Activated naive CD8-positive, alpha-beta T cell (primary cell): ENCODE data around the gene CA10.

ENCODE experiments used
- H3K27ac Mint-ChIP-seq: one replicate; pipeline ENCODE4 v1.8.0; 2021; ENCODE audit warnings: mixed read lengths
- H3K27me3 Mint-ChIP-seq: one replicate; pipeline ENCODE4 v1.8.0; 2021; ENCODE audit warnings: mixed read lengths
- H3K36me3 Mint-ChIP-seq: one replicate; pipeline ENCODE4 v1.8.0; 2021; ENCODE audit warnings: mixed read lengths
- H3K4me1 Mint-ChIP-seq: one replicate; pipeline ENCODE4 v1.8.0; 2021; ENCODE audit warnings: low read depth, mixed read lengths
- H3K4me3 Mint-ChIP-seq: one replicate; pipeline ENCODE4 v1.8.0; 2021; ENCODE audit warnings: mild to moderate bottlenecking, mixed read lengths
- H3K9me3 Mint-ChIP-seq: one replicate; pipeline ENCODE4 v1.8.0; 2021; ENCODE audit warnings: low read depth, mixed read lengths

Gene CA10

DNA sequence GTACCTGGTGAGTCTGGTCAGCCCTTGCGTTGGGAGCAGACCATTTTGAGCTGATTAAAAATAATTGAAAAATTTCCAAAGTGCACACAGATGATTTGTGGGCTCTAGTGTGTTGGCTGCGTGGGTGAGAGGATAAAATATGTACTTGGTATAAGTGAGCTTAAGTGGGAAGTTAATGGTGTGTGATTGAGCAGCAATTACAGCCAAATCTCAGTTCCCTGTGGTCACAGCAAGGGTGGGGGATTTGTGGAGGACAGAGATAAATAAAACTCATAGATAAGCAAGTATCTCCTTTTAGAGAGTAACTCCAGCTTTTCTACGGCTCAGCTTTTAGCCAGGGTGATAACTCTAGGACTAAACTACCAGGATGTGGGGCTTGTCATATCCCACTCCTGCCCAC, 507.7 kb downstream of the CA10 start:
- no peaks in the 10 kb centered on the region for H3K9me3 Mint-ChIP-seq

DNA sequence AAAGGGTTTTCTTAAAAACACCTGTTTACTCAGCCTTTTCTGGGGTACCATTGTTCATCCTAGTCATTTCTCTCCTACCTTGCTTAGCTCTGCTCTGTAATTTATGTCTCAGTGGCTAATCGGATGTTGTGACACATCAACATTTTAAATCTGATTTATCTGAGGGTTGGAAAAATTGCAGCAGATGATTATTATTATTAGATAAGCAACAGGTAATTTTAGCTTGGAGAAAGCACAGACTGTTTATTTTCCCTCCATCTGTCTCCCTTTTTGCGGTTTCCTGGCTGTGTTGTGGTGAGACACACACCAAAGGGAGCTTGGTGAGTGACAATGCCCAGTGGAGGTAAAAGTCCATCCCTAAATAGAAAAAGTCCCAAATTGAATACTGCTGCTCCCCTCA, 508.3 kb downstream of the CA10 start:
- H3K4me3 Mint-ChIP-seq = no peak overlapping the region
- H3K27me3 Mint-ChIP-seq = peaks cover 8% of the 10 kb centered on the region
- H3K36me3 Mint-ChIP-seq = no peaks in the 10 kb centered on the region
- no peaks in the 10 kb centered on the region for H3K9me3 Mint-ChIP-seq
- H3K27ac Mint-ChIP-seq = no peak overlapping the region
- no peaks in the 10 kb centered on the region for H3K4me1 Mint-ChIP-seq

More for the DNA sequence above, 507.7 kb downstream of the CA10 start:
- peaks cover 6% of the 10 kb centered on the region for H3K27me3 Mint-ChIP-seq
- no peak overlapping the region for H3K4me3 Mint-ChIP-seq
- no peaks in the 10 kb centered on the region for H3K36me3 Mint-ChIP-seq
- no peak overlapping the region for H3K27ac Mint-ChIP-seq
- H3K4me1 Mint-ChIP-seq = no peaks in the 10 kb centered on the region

DNA sequence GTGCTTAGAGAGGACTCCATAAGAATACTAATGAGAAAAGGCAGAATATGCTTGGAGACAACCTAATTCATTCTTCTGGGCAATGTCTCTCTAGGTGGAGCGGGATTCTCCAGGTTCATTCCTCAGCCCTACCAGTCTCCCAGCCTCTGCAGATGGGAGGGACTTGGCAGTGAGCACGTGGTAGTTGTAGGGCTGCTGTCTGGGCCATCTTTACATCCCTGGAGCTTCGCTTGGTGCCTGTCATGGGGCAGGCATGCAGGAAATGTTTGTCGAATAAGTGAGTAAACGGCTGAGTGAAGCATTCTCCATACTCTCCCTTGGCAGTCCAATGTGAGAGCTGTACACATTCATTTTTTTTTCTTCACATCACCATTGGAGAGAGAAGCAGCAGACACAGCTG, 510.7 kb downstream of the CA10 start:
- Mint-ChIP-seq H3K36me3 (no peaks in the 10 kb centered on the region), H3K4me1 (no peaks in the 10 kb centered on the region), H3K27ac (no peak overlapping the region), H3K27me3 (peaks cover 15% of the 10 kb centered on the region), H3K4me3 (no peak overlapping the region), H3K9me3 (no peaks in the 10 kb centered on the region)

DNA sequence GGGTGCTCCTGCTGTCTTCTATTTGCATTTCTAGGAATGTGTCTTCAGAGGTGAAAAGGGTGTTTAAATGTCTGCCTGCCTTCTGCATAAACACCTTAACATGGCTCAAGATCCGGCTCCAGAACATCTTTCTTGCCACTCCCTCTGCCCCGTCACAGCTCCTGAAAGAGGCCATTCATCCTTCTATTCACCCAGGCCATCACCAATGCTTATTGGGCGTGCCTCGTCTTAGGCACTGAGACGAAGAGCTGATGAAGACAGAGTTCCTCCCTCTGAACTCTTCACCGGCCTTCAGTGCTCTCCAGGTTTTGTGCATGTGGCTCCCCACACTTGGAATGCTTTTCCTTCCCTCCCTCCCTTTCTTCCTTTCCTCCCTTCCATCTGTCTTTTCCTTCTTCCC, 511.4 kb downstream of the CA10 start:
- Mint-ChIP-seq H3K36me3 (no peaks in the 10 kb centered on the region), H3K27ac (no peak overlapping the region), H3K27me3 (peaks cover 15% of the 10 kb centered on the region), H3K9me3 (no peaks in the 10 kb centered on the region), H3K4me3 (no peak overlapping the region), H3K4me1 (no peaks in the 10 kb centered on the region)

DNA sequence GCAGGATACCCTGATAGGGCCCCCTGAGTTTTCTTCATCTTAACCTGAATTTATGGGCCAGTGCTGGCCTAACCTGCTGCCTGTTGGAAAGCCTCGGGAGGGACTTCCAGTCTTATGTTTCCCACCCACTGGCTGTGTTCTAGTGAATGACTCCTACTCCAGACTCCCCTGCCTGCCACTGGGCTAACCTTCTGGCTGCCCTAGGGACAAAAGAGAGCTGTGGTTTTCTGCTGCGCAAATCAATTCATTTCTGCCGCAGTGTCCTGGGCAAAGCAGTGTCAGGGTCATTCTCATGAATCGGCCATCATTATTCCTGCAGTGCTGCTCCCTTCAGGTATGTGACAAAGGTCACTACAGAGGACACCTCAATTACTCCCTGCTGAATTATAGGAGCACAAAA, 512.0 kb downstream of the CA10 start:
- H3K27me3 Mint-ChIP-seq = peaks cover 15% of the 10 kb centered on the region
- H3K27ac Mint-ChIP-seq = no peak overlapping the region
- no peaks in the 10 kb centered on the region for H3K4me1 Mint-ChIP-seq
- no peak overlapping the region for H3K4me3 Mint-ChIP-seq
- no peaks in the 10 kb centered on the region for H3K9me3 Mint-ChIP-seq
- no peaks in the 10 kb centered on the region for H3K36me3 Mint-ChIP-seq

DNA sequence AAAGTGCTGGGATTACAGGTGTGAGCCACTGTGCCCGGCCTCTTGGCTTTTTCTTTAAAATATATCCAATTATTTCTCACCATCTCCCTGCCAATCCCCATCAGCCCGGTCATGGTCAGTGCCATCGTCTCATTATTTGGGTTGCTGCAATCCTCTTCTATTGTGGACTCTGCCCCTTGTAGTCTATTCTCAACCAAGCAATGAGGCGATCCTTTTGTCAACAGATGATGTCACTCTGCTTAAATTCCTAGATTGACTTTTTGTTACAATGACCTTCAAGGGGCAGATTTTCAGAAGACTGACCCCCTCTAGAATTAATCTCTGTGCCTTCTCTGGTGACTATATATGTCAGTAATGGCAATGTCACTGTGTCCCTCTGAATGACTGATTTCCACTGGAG, 513.5 kb downstream of the CA10 start:
- no peak overlapping the region for H3K4me3 Mint-ChIP-seq

DNA sequence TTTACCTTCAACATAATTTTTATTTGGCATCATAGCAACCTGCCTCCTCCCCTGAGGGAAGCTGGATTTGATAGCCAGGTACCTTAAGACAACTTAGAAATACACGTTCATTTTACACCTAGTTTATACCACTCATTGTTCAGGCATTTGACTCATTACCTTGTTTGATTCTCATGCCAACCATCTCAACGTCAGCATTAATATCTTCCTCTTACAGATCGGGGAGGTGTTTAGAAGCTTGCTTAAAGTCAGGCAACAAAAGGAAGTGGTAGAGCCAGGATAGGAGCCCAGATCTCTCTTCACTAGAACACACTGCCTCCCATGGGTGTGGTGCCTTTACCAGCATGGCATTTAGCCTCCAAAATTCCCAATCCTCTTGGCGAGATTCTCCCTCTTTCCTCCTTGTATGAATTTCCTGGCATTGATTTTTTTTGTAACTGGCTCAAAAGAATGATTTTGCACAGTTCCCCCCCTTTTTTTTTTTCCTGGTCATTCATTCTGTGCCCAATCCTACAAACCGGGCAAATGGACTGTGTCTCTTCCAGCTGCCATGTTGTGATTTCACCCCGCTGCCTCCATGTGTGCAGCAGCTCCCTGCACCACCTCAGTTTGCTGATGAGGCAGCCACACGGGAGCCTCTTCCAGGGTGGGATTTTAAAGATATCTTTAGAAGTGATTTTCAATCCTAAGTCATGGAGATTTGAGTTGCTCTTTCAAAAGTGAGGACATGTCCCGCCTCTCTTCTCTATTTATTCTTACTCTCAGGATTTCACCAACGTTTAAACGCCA, 514.6 kb downstream of the CA10 start:
- H3K27ac Mint-ChIP-seq = no peak overlapping the region
- no peaks in the 10 kb centered on the region for H3K4me1 Mint-ChIP-seq

More for the DNA sequence above, 513.5 kb downstream of the CA10 start:
- H3K9me3 Mint-ChIP-seq = no peaks in the 10 kb centered on the region
- H3K27ac Mint-ChIP-seq = no peak overlapping the region
- peaks cover 15% of the 10 kb centered on the region for H3K27me3 Mint-ChIP-seq
- no peaks in the 10 kb centered on the region for H3K36me3 Mint-ChIP-seq
- no peaks in the 10 kb centered on the region for H3K4me1 Mint-ChIP-seq

DNA sequence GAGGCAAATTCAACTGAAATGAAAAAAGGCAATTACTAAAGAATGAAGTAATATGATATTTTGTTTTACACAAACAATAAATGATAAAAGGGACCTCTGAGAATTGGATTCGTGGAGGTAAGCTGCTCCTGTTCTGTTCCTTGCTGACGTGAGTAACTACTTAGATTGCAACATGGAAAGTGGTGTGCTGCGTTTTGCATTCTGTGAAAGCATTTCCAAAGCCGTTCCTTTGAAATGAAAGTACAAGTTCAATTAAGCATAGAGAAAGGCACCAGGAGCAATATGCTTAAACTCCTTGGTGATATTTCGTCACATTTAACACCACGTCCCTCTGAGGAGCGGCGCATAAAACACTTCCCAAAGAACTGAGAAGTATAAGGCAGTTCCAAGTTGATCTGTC, 516.5 kb downstream of the CA10 start:
- no peak overlapping the region for H3K4me3 Mint-ChIP-seq
- H3K9me3 Mint-ChIP-seq = no peaks in the 10 kb centered on the region
- no peak overlapping the region for H3K27ac Mint-ChIP-seq
- H3K4me1 Mint-ChIP-seq = no peaks in the 10 kb centered on the region
- H3K27me3 Mint-ChIP-seq = peaks cover 13% of the 10 kb centered on the region
- H3K36me3 Mint-ChIP-seq = no peaks in the 10 kb centered on the region

More for the DNA sequence above, 514.6 kb downstream of the CA10 start:
- H3K4me3 Mint-ChIP-seq = no peak overlapping the region
- H3K27me3 Mint-ChIP-seq = peaks cover 15% of the 10 kb centered on the region
- H3K9me3 Mint-ChIP-seq = no peaks in the 10 kb centered on the region
- no peaks in the 10 kb centered on the region for H3K36me3 Mint-ChIP-seq

DNA sequence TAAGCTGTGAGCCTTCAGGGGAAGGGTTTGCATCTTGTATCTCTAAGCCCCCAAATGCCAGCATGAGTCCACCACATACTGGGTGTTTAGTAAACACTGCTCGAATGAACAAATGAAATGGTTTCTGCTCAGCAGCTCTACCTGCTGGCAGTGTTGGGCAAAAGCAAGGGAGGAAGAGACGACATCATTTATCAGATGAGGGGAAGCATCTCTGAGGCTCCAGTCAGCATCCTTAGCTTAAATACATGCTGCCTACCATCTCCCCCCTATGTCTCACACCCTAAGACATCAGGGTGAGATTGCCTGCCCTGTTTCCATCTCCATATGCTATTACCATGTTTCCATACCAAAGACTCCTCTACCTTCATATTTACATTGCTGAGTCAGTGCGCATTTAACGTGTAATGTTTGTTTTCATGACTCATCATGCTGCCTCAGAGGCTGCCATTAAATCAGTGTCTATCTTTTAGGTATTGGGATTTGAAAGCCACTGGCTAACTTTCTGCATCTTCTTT, 518.3 kb downstream of the CA10 start:
- Mint-ChIP-seq H3K27me3 (peaks cover 11% of the 10 kb centered on the region), H3K4me3 (no peak overlapping the region), H3K27ac (no peak overlapping the region), H3K9me3 (no peaks in the 10 kb centered on the region), H3K4me1 (no peaks in the 10 kb centered on the region), H3K36me3 (no peaks in the 10 kb centered on the region)

DNA sequence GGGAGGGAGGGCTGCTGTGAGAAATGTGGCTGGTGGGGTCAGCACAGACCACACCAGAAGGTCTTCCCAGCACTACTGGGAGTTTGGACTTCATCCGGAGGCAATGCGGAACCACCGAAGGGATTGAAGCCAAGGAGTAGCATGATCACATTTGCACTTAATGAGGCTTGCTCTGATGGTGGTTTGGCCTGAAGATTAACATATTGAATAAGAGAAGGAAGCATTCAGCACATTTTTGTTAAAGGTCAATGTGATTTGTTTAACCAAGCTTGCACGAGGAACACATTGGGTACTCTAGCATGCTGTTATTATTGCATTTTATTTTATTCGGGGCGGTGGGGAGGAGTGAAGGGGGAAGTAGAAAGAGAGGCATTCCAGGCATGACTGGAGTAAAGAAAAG, 519.5 kb downstream of the CA10 start:
- Mint-ChIP-seq H3K36me3 (no peaks in the 10 kb centered on the region), H3K4me3 (no peak overlapping the region), H3K27me3 (peaks cover 8% of the 10 kb centered on the region), H3K27ac (no peak overlapping the region), H3K4me1 (no peaks in the 10 kb centered on the region), H3K9me3 (no peaks in the 10 kb centered on the region)

DNA sequence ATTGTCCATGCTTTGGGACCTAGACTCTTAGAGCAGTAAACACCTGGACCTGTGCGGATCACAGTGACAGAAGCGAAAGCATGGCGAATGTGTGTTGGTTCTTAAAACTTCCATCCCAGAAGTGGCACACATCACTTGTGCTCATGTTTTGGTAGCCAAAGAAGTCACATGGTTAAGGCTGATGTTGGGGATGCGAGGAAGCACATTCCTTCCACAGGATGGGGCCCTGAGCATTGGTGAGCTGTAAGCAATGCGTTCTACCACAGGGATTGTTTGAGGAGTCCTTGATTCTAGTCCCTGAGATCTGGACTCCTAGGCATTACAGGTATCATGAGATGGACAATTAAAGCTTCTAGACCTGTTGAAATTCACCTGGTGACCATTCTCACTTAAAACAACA, 522.2 kb downstream of the CA10 start:
- Mint-ChIP-seq H3K27me3 (peaks cover 4% of the 10 kb centered on the region), H3K9me3 (no peaks in the 10 kb centered on the region), H3K27ac (no peak overlapping the region), H3K4me1 (no peaks in the 10 kb centered on the region), H3K4me3 (no peak overlapping the region), H3K36me3 (no peaks in the 10 kb centered on the region)

DNA sequence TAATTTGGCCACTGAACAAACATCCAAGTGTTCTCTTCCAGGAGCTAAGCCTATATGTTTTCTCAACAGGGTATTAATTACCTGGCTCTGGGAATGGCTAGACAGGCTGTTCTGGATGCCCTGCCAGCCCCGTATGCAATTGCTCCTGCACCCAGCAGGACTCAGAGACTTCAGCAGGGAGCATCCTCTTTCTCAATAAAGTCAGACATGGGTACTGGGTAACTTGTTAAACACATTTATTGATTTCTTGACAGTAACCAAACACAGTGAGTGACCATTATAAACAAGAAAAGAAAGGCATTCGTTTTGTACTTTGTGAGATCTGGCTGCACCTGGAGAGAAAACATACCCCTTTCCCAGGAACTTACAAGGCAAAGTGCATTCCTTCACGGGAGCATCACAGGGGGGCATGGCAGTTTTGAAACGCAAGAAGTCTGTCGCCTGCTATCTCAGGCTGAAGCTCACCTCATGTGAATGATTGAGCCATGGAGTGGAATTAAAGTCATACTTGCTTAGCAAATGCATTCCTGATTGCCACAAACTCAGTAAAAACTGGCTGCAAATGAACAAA, 528.3 kb downstream of the CA10 start:
- Mint-ChIP-seq H3K9me3 (no peaks in the 10 kb centered on the region), H3K36me3 (no peaks in the 10 kb centered on the region), H3K27me3 (peaks cover 2% of the 10 kb centered on the region), H3K4me1 (no peaks in the 10 kb centered on the region), H3K27ac (no peak overlapping the region), H3K4me3 (no peak overlapping the region)

DNA sequence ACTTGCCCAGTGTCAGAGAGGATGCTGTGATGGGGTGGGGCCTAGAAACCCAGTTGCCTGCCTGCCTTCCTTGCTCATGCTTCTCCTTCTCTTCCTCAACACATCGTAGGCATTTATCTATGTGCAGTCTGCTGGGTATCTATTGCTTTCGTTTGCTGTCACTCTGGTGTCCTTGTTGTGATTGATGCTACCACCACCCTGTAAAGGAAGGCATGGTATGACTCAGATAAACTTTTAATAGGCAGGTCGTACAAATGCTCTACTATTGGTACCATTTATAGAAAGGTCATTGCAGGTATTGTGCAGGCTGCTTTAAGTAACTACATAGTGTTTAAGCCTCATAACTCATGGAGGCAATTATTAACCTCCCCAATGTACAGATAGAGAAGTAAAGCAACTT, 529.3 kb downstream of the CA10 start:
- Mint-ChIP-seq H3K9me3 (no peaks in the 10 kb centered on the region), H3K4me1 (no peaks in the 10 kb centered on the region), H3K4me3 (no peak overlapping the region), H3K27me3 (peaks cover 2% of the 10 kb centered on the region), H3K27ac (no peak overlapping the region), H3K36me3 (no peaks in the 10 kb centered on the region)

DNA sequence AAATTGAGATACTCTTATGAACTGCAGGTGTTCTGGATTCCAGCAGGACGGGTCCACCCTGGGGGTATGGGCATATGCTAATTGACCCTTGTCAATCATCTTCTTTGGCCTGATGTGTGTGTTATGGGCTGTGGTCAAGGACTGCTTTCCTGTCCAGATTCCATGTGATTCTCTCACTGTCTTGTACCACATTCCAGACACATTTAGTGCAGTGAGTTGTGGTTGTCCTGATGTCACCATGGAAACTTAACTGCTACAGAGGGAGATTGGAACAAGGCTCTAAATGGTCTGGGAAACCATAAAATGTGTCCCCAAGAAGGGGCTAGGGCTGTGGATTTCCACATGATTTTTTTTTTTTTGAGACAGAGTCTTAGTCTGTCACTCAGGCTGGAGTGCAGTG, 530.7 kb downstream of the CA10 start:
- no peak overlapping the region for H3K27ac Mint-ChIP-seq

DNA sequence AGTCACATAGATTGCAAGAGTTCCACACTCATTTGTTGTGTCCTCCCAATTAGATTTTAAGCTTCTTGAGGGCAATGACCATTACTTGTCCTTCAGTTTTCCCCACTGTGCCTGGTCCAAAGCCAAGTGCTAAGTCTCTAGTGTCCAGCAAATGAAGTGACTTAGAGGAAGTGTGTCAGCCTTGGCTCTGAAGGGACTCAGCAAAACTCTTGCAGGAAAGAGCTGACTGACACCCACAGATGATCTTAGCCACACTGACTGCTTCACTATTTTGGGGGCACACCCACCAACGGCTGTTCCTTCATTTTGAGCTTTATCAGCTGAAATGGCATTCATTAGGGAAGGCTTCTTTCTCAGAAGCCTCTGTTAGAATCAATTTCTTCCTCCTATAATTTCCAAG, 540.0 kb downstream of the CA10 start:
- Mint-ChIP-seq H3K27me3 (peaks cover 14% of the 10 kb centered on the region), H3K36me3 (no peaks in the 10 kb centered on the region), H3K4me1 (no peaks in the 10 kb centered on the region), H3K27ac (no peak overlapping the region), H3K9me3 (no peaks in the 10 kb centered on the region), H3K4me3 (no peak overlapping the region)

More for the DNA sequence above, 530.7 kb downstream of the CA10 start:
- H3K4me3 Mint-ChIP-seq = no peak overlapping the region
- peaks cover 2% of the 10 kb centered on the region for H3K27me3 Mint-ChIP-seq
- no peaks in the 10 kb centered on the region for H3K36me3 Mint-ChIP-seq
- H3K9me3 Mint-ChIP-seq = no peaks in the 10 kb centered on the region
- H3K4me1 Mint-ChIP-seq = no peaks in the 10 kb centered on the region

DNA sequence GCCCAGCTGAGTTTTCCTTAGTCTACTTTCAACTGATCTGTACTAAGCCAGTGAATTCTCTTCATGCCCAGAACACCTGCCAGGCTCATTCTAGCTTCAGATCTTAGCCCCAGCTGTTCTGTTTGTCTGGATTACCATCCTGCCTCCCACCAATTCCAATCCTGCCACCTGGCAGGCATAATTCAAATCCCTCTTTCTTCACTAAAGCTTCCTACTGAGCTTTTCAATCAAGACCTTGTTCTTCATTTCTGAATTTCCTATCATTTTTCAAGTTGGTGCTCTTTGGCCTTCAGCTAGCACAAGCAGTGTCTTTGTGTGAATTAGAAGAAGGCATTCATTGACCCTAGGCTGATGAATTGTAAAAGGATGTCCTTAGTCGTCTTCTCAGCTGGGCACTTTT, 540.5 kb downstream of the CA10 start:
- no peaks in the 10 kb centered on the region for H3K9me3 Mint-ChIP-seq
- no peaks in the 10 kb centered on the region for H3K36me3 Mint-ChIP-seq
- no peak overlapping the region for H3K27ac Mint-ChIP-seq

More for the DNA sequence above, 540.5 kb downstream of the CA10 start:
- H3K27me3 Mint-ChIP-seq = peaks cover 14% of the 10 kb centered on the region
- H3K4me1 Mint-ChIP-seq = no peaks in the 10 kb centered on the region
- no peak overlapping the region for H3K4me3 Mint-ChIP-seq
